NCI-H524 treated with DMSO at 0.1 percent for 48 hours (cell line): Measurements from ENCODE around the gene KAT8.
A peak's percentile ranks its signal among the peaks of the same experiment; 100 is the strongest.

Source experiments
- DNase-seq: peaks from one replicate; lab custom pipeline; 2025; lab: John Stamatoyannopoulos, UW

KAT8 gene

GRCh38 chr16:31108035-31108793 lies 9.2 kb upstream of the KAT8 start, which contains the start of gene BCKDK:
TSS of gene BCKDK (plus strand) at chr16:31108386. CDS start at chr16:31109224, 838 bp downstream.
- peak; percentile 38 for DNase-seq

DNA sequence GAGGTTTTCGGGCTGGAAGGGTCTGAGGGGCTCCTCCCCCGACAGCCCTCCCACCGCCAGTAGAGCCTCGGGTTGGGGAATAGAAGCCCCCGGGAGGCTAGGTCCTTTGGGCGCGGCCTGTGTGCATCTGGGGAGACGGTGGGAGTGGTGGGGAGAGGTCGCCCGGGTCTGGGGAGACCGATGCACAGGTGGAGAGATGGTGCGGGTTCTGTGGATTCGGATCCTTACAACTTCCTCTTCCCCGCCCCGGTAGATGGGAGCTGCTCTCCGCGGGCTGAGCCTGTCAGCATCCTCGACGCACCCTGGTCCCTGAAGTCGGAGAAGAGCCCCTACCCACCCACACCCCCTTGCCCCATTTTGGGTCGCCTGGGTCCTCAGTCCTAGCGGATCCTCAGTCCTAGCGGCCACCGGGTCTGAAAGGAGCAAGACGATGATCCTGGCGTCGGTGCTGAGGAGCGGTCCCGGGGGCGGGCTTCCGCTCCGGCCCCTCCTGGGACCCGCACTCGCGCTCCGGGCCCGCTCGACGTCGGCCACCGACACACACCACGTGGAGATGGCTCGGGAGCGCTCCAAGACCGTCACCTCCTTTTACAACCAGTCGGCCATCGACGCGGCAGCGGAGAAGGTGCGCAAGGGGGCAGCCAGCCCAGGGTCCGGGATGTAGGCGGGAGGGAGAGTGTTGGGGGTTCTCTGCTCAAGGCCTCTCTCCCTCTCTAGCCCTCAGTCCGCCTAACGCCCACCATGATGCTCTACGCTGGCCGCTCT lies 8.5 kb upstream of the KAT8 start:
- no peak for DNase-seq

- DNase-seq: no peak
Measured at GRCh38 chr16:31109622-31110021, 7.8 kb upstream of the KAT8 start.

- no peak for DNase-seq
Measured at GRCh38 chr16:31110106-31111034, 7.1 kb upstream of the KAT8 start.

DNA sequence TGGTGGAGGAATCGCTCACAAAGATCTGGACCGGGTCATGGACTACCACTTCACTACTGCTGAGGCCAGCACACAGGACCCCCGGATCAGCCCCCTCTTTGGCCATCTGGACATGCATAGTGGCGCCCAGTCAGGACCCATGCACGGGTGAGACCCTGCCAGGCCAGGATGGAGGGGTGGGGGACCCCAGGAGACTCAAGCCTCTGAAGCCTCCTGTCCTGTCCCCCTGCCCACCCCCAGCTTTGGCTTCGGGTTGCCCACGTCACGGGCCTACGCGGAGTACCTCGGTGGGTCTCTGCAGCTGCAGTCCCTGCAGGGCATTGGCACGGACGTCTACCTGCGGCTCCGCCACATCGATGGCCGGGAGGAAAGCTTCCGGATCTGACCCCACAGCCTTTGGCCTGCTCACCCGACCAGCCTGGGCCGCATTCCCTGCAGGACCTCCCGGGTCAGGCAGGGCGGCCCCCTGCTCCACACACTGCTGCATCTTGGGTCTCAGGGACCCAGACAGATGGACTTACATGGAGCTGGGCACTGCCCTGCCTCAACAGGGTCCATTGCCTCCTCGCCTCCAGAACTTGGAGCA lies 5.5 kb upstream of the KAT8 start:
- no peak for DNase-seq

GRCh38 chr16:31112711-31113110 lies 4.8 kb upstream of the KAT8 start:
- no peak for DNase-seq

GRCh38 chr16:31113121-31114120 lies 4.0 kb upstream of the KAT8 start:
- DNase-seq: no peak

DNA sequence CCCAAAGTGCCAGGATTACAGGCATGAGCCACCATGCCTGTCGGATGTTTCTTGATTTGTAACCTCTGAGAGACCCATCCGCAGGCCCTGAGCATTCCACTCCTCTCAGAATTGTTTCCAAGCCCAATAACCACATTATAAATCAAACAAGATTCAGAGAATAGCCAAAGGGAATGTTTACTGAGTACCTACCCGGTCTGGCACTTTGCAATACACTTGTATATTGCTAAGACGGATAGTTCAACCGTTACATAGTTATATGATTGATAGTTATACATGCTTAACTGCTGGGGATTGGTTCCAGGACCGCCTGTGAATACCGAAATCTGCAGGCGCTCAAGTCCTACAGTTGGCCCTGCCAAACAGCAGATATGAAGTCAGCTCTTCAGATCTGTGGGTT lies 3.0 kb upstream of the KAT8 start:
- no peak for DNase-seq

GRCh38 chr16:31118223-31119155 lies 1.0 kb downstream of the KAT8 start:
- DNase-seq: no peak

GRCh38 chr16:31120129-31120528 lies 2.7 kb downstream of the KAT8 start:
- DNase-seq: no peak

GRCh38 chr16:31125844-31126243 lies 8.4 kb downstream of the KAT8 start:
- DNase-seq: no peak

- DNase-seq: no peak
Measured at GRCh38 chr16:31127182-31127581, 9.7 kb downstream of the KAT8 start.

GRCh38 chr16:31128711-31129567 lies 11.5 kb downstream of the KAT8 start:
- DNase-seq: no peak

GRCh38 chr16:31129568-31130335 lies 12.3 kb downstream of the KAT8 start:
- DNase-seq: no peak

DNA sequence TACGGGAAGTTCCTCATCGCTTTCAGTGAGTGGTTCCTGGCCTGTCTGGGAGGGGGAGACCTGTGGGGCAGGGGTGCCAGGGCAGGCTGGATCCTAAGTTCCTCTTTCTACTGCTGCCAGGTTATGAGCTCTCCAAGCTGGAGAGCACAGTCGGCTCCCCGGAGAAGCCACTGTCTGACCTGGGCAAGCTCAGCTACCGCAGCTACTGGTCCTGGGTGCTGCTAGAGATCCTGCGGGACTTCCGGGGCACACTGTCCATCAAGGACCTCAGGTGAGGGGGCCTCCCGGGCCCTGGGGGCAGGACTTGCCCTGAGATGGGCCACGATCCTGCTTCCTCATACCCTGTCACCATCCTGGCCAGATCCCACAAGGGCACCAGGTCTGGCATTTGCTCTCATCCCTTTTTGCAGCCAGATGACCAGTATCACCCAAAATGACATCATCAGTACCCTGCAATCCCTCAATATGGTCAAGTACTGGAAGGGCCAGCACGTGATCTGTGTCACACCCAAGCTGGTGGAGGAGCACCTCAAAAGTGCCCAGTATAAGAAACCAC lies 12.9 kb downstream of the KAT8 start:
- DNase-seq: no peak

DNA sequence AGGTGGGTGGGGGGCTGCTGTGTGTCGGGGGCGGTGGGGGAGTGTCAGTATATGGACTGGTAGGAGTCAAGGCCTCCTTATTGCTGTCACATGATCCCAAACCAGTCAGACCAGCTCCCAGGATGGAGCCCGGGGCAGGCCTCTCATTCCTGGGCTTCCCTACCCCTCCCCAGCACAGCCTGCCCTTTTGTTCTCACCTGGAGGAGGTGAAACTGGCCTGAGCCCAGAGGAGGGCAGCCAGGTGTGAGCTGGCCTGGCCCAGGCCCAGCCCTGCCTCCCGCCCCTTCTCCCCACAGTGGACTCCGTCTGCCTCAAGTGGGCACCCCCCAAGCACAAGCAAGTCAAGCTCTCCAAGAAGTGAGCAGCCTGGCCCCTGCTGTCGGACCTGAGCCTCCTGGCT lies 13.4 kb downstream of the KAT8 start:
- no peak for DNase-seq

GRCh38 chr16:31131416-31131815 lies 14.0 kb downstream of the KAT8 start:
- no peak for DNase-seq
